GM18498 (cell line): ENCODE measurements around the gene SLX4IP.

Experiments used
- ATAC-seq: cut with Tn5 transposase; IDR thresholded peaks from one replicate; pipeline ENCODE4 v1.9.1; 2021; ENCODE audit warnings: mild to moderate bottlenecking, moderate library complexity; ENCODE audit not compliant: unreplicated experiment

The SLX4IP gene

DNA sequence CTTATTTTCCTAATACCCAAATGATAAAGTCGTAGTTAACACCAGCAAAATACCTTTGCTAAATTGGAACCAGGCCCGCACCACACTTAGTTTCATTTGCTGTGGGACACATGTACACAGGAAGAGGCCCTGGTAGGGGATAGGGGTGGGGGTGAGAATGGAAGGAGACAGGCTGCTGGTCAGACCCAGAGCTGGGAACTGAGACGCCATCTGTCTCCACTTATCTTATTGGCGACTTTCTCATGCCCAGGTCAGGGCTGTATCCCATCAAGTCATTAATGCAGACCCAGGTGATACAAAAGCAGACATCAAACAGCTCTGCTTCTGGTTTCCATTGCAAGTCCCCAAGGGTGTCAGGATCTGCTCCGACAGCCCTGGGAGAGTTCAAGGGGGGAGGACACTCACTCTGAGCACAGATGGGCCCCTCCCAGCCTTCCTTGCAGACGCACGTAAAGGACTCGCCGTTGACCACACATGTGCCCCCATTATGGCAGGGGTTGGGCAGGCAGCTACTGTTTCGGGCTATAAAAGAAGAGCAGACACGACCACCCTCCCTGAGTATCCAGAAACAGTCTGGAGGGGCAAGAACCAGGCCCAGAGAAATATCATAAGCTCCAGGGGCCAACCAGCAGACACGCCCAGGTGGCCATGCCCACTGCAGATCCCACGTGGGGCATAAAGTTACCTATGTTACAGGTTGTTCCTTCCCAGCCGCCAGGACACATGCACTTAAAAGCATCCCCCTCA lies 209.5 kb downstream of the SLX4IP start:
- ATAC-seq, result peak; percentile 88

DNA sequence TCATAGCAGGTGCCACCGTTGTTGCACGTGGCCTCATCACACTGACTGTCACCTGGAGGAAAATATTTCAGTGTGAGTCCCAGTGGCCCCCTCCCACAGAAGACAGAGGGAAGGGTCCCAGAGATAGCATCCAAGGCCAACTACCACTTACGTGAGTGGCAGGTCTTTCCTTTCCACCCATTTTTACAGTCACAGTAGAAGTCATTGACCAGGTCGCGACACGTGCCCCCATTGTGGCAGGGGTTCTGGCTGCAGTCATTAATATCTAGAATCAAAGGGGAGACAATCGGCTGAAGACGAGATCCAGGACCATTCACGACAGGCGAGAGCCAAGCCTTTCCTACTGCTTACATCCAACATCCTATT lies 210.1 kb downstream of the SLX4IP start:
- ATAC-seq, result no peak

DNA sequence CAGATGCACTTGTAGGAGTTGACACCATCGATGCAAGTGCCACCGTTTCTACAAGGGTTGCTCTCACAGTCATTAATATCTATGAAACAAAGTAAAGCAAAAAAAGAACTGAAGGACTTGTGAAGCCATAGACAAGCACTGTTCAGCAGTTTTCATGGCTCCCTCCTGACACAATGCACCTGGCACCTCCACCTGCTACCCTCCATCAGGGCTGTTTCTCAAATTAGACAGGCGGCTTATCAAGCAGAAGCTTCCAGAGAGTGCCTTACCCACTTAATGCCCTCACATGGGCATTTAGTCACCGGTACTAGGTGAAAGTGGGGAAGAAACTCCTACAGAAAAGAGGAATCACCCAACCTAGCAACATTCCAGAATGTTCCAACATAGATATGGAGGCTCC lies 210.9 kb downstream of the SLX4IP start:
- ATAC-seq, result no peak

DNA sequence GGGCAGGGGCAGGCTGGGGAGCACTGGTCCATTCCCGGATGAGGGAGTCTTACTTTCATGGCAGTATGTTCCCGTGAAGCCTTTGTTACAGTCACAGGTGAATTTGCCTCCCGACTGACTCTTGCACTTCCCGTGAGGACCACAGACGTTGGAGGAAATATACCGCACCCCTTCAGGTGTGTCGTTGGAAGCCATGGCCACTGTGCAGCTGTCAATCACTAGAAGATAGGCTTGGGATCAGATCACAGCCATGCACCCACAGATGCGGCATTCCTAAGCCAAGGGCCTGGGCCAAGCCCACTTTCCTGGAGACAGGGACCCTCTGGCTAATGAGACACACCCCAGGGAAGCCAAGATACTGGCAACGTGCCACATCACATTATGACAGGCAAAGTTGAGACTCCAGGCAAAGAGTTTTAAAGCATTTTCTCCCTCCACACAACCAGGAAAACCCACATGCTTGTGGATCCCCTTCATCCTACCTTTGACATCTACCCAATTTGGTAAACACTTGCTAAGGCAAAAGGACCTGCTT lies 211.8 kb downstream of the SLX4IP start:
- no peak for ATAC-seq

DNA sequence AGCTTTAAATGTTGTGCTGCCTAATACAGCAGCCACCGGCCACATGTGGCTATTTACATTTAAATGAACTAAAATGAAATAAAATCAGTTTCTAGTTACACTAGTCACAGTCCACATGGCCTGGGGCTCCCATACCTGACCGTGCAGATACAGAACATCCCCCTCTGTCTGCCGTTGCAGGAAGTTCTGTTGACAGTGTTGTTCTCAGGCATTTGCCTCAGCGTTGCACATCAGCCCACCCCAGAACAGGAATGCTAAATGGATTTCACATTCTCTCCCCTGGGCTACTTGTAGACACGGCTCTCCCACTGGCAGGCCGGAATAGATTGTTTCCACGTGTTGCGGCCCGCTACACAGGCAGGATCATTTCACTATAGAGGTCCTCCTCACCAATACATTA lies 212.4 kb downstream of the SLX4IP start:
- ATAC-seq, result no peak

DNA sequence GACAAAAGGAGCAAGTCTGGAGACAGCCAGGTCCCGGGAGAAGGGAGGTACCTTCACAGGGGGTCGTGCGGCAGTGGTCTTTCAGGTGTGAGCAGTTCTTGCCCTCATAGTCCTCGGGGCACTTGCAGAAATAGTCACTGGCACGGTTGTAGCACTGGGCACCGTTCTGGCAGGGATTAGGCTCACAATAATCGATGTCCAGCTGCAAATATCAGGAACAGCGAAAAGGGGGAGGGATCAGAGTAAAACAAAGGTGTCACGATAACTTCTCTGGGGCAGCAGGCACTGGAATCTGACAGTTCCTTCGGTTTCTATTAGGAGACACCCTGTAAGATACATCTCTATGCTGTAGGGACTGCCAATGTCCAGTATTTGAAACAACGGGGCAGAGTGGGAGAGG lies 212.8 kb downstream of the SLX4IP start:
- no peak for ATAC-seq

DNA sequence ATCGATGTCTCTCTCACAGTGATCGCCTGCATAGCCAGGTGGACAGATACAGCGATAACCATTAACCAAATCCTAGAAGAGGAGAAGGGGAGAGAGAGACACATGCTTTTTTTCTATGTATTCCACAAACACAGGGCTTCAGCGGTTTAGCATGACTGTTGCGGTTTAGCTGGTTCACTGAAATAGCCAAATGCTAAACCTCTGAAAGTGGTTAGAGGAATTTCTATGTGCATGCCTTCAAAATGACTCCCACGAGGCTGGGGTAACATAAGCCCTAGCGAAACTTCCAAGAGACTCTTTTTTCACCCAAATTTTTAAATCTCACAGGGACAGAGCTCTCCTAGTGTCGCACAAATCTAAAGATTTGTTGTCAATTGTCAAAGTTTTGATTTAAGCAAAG lies 213.5 kb downstream of the SLX4IP start:
- no peak for ATAC-seq

DNA sequence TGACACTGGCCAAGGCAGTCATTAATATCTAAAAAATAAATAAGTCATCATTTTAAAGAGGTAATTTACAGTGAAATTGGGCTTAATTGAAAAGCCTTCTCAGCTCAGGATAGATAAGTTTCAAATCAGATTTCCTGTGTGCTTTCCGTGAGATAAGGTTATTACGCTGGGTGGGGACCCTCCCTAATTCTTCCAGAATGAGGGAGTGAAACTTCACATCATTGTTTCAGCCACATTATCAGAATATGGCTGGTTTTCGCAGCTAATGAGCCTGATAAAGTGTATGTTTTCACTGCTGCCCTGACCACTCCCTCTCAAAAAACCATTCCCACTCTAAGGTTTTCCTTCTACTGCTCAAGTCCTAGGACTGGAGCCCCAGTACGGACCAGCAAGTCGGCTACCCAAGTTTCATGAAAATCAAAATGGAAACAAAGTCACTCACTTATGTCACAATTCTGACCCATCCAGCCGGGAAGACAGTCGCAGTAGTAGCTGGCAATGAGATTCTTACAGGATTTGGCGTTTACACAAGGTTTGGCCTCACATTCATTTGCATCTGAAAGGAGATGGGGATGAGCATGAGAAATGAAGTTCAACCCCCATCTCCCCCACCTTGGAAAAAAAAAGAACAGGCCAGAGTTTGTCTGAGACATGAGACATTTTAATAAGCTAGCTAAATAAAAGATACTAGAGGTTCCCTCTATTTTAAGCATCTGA lies 214.1 kb downstream of the SLX4IP start:
- no peak for ATAC-seq

DNA sequence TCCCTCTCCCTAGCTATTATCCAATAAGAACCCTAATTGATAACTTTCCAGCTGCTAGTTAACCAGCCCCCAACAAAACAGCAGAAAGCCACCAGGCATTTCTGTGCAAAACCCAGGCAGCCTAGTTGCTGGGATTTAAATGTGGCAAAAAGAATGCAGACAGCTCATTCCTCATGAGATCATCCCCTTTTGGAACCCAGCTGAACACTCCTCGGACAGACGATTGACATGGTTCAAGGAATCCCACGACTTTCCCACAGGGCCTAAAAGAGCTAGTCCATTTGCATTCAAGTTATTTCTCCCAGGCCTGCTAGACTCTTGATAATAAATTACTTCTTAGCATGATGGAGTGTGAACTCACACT lies 214.7 kb downstream of the SLX4IP start:
- no peak for ATAC-seq

DNA sequence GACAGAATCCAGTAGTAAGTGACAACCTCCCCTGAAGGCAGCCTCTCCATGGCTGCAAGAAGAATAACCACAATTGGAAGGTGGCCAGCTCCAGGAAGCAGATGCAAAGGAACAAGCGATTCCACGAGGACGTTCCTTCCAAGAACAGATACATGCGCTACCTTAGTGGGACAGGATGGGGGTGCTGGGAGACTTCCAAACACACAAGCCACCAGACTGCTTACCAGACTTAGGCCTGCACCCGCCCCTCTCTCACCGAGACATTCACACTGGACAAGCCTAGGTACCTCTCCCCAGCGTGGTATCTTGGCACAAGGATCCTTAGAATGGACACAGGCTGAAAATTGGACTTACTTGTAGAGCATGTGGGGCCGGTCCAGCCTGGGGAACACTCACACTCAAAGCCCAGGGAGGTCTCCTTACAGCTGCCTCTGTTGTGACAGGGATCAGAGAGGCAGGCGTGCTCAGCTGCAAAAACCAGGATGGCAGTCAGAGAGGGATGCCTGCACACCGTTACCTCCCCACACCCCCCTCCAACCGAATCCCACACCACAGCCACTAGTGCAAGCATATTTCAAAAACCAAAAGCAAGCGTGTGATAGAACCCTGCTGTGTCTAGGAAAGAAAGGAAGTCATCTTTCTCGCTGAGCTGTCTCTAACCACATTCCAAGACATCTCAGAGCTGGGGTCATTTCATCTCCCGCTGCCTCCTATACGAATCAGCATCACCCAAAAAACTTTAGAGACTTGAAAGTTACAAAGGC lies 216.3 kb downstream of the SLX4IP start:
- no peak for ATAC-seq

DNA sequence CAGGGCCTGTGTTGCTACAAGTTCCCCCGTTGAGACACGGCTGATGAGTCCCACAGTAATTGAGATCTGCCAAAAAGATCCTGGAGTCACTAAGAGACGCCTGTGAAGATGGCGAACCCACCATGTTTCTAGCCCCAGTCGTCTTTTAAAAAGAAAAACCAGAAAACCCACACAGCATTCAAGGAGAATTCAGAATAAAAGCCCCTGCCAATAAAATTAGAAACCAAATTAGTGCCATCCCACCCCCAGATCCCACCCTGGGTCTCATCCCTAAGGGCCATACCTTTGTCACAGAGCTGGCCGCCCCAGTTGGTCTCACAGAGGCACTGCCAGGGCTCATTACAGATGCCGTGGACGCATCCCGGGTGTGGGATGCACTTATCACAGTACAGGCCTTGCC lies 217.1 kb downstream of the SLX4IP start:
- ATAC-seq, result no peak

DNA sequence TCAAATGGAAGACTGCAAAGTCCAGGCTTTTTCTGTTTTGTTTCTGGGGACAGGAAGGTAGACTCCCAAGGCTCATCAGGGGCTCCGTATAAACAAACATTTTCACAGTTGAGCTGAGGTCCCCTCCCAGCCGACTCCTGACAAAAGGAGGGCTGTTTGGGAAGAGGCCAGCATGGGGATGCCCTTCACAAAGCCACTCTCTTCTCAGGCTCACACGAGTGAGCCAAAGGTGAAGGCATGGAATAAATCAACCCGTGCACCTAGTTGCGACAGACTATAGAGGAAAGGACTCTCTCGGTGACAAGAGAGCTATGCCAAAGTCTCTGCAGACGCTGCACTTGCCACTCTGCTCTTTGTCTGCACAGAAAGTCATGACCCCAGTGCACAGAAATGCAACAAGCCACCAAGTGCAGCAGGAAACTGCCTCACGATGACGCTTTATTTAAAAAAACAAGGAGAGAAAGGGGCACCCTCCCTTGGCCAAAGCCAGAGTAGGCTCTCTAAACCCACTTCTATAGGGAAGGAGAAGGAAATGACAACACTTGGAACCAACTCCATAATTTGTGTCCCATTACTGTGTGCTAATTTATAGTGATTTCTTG lies 217.7 kb downstream of the SLX4IP start:
- no peak for ATAC-seq

DNA sequence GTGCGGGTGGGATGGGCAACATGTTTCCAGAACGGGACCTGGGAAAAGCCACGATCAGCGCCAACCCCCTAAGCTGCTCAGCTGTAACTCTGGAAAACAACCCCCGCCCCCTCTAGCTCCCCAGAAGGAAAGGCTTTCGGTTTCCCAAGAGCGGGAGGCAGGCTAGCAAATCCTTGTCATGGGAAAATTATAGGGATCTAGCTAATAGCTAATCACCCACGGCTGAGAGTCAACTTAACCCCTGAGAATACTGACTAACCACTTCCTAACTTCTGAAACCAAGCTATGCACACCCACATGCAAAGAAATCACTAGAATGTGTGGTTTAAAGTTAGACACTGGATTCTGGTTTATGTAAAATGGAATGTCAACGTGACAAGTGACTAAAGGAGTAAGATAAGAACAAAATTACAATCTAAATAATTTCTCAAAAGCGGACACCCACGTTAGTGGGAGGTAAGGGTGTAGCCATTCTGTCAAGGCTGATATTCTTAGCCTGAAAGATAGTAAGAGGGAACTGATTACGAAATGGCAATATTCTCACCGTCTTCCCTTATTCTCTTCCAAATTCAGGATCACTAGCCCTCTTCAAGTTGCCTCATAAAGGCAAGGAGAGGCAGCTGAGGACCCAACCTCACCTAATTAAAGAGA lies 218.6 kb downstream of the SLX4IP start:
- ATAC-seq, result no peak

DNA sequence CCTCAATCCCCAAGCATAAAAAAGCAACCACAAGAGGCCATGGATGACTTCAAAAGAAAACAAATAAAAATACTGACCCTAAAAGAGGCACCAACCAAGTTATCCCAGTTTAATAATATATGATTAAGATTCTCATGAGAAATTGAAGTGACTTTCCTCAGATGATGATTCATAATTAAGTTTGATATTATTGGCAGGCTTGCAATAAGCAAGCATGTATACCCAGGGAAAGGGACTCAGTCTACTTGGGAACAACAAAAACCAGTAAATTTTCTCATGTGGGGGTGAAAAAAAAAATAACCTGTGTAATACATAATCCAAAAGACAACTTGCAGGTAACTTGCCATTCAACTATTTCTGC lies 219.1 kb downstream of the SLX4IP start:
- ATAC-seq, result peak; percentile 5

DNA sequence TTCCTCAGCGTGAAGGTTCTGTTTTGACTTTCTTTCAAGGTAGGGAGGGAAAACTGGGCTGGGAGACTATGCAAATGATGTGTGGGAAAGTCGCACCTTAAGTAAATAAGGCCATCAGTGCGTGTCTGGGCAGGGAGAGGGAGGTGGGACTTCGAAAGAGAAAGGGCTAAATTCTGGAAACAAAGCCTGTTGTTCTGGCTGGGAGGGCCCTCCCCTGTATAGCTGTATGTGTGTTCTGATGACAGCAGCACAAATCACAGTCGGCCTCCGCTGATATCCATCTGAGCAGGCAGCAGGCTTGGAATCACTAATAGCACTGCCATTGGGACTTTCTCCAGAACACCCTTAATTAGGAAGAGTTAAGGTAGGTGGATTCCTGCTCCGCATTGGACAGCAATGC lies 219.5 kb downstream of the SLX4IP start:
- ATAC-seq, result peak; percentile 79

DNA sequence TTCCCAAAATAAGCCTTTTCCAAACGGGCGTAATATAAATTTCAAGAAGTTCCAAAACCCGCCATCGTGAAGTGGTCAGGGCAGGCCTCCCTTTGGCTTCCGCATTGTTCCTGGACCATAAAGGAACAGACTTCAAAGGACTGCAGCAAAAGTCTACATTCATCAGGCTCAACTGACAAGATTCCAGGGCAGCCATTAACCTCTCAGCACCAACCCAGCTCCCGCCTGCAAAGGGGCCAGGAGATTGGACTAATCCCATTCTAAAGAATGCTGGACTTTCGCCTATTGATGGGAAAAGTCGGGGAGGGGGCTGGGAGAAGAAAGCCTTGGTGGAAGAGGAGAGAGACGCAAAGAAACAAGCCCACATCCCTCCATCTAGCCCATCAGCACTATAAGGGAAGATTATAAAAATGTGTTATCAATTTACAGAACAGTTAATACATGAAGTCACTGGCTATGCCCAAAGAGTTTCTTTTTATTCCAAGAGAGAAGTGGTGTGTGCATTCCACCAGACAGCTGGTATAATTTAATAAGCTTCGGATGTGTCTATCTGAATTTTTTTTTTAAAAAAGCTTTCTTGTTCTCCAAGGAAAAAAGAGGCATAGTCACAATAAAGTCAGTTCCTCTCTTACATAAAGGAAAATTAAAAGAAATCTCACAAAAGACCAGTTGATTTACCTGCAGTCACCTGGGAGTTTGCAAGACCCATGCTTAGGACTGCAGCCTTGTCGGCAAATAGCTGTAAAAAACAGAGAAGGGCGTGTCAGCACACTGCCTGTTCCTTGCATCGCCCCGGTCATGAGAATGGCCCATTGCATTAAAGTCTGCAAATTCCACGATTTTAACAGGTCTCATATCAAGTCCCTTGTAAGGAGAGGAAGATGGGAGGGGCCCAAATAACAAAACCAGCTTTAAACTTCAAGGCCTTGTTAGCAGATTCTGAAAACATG lies 220.9 kb downstream of the SLX4IP start:
- no peak for ATAC-seq

DNA sequence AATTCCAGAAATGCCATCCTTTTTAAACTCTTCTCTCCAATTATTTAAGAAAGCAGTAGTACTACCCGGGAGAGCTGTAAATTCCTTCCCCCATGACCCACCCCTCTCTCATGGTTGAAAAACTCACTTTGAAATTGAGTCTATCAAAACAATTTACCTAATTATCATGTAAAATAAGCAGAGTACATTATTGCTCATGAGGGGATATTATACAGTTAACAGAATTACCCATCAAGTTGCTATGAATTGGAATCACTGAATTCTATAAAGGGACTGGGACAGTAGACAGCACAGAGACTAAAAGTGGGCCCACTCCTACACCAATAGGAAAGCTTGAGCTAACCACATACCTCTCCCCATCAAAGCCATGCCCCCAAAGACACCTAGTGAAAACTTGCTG lies 222.3 kb downstream of the SLX4IP start:
- no peak for ATAC-seq

DNA sequence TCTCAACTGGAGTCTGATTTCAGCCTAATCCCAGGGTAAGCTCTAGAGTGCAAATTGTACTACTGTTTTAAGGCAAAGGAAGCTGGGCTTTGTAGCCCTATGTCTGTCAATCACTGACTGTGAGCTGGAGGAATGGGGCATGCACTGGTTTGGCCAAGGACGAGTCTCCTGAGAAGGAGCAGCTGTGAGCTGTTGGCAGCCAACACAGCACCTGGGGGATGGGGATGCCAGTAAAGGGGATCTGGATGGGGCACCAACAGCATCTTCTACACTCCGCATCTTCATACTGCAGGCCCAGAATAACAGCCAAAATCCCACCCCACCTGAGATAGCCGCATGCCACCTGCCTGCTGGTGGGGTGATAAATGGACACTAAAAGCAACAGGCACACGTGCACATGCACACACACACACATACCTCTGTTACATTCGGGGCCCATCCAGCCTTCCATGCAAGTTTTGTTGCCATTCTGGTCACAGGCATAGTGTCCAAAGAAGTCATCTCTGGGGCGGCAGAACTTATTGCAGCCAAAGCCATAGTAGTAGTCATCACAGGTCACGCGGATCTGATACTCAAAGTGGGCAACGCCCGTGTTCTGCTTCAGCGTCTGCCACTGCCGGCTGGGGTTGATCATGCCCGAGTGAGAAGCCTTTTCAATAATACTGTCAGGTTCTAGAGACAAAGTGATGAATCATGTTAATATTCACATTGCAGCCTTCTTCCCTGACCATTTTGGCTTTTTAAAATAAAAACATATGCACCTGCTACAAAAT lies 223.1 kb downstream of the SLX4IP start:
- ATAC-seq, result no peak
